ENCODE results near the gene CFAP20. TPM values are rescaled to one million over a fixed set of nuclear protein-coding genes. Genes with fewer than 3 reads are reported as not detected.

CFAP20 gene
- total RNA-seq, 4 donors from 2014 or later = 23.7 to 88.8 (median 59.2) TPM

- H3K36me3 ChIP-seq = no peaks in the 10 kb centered on the region
- H3K4me3 ChIP-seq = no peak overlapping the region
- intact Hi-C loops (cut with DNase I; ENCODE audit: low total_unique reads) = no loop called here
- H3K27ac ChIP-seq = no peak overlapping the region
- no peaks in the 10 kb centered on the region for H3K4me1 ChIP-seq
- no peaks in the 10 kb centered on the region for H3K9me3 ChIP-seq
- no peaks in the 10 kb centered on the region for H3K27me3 ChIP-seq
- TF ChIP-seq POLR2A (IDR thresholded peaks at IDR 0.05) (no peak), CTCF (IDR thresholded peaks at IDR 0.05) (no peak)
- no peak for DNase-seq
Measured at GRCh38 chr16:58154345-58154744, 25.2 kb upstream of the CFAP20 start.

GRCh38 chr16:58152246-58152868 is 23.2 kb upstream of the CFAP20 start:
- intact Hi-C loops (cut with DNase I; ENCODE audit: low total_unique reads) = no loop called here

GRCh38 chr16:58148526-58148925 is 19.3 kb upstream of the CFAP20 start:
- intact Hi-C loops (cut with DNase I; ENCODE audit: low total_unique reads) = no loop called here
- no peak for DNase-seq
- Histone ChIP-seq H3K9me3 (no peaks in the 10 kb centered on the region), H3K4me1 (no peaks in the 10 kb centered on the region), H3K4me3 (no peak overlapping the region), H3K27me3 (no peaks in the 10 kb centered on the region), H3K27ac (no peak overlapping the region), H3K36me3 (no peaks in the 10 kb centered on the region)
- TF ChIP-seq CTCF (IDR thresholded peaks at IDR 0.05) (no peak), POLR2A (IDR thresholded peaks at IDR 0.05) (no peak)

More at GRCh38 chr16:58152246-58152868, 23.2 kb upstream of the CFAP20 start:
- H3K4me1 ChIP-seq = no peaks in the 10 kb centered on the region
- no peak for DNase-seq
- no peaks in the 10 kb centered on the region for H3K9me3 ChIP-seq
- no peaks in the 10 kb centered on the region for H3K27me3 ChIP-seq
- no peak overlapping the region for H3K4me3 ChIP-seq
- no peak overlapping the region for H3K27ac ChIP-seq
- H3K36me3 ChIP-seq = no peaks in the 10 kb centered on the region
- TF ChIP-seq CTCF (IDR thresholded peaks at IDR 0.05) (no peak), POLR2A (IDR thresholded peaks at IDR 0.05) (no peak)

GRCh38 chr16:58148099-58148498 is 18.9 kb upstream of the CFAP20 start:
- Histone ChIP-seq H3K36me3 (no peaks in the 10 kb centered on the region), H3K27me3 (no peaks in the 10 kb centered on the region), H3K4me1 (no peaks in the 10 kb centered on the region), H3K4me3 (no peak overlapping the region), H3K9me3 (no peaks in the 10 kb centered on the region), H3K27ac (no peak overlapping the region)
- DNase-seq = no peak
- intact Hi-C loops (cut with DNase I; ENCODE audit: low total_unique reads) = no loop called here
- no peak for TF ChIP-seq CTCF (IDR thresholded peaks at IDR 0.05)
- TF ChIP-seq POLR2A (IDR thresholded peaks at IDR 0.05) = no peak

GRCh38 chr16:58138852-58139251 is 9.7 kb upstream of the CFAP20 start:
- no peaks in the 10 kb centered on the region for H3K4me1 ChIP-seq
- intact Hi-C loops (cut with DNase I; ENCODE audit: low total_unique reads) = no loop called here
- H3K9me3 ChIP-seq = no peaks in the 10 kb centered on the region
- H3K4me3 ChIP-seq = no peak overlapping the region
- DNase-seq = no peak
- H3K36me3 ChIP-seq = no peaks in the 10 kb centered on the region
- no peak overlapping the region for H3K27ac ChIP-seq
- H3K27me3 ChIP-seq = no peaks in the 10 kb centered on the region
- TF ChIP-seq CTCF (IDR thresholded peaks at IDR 0.05) (no peak), POLR2A (IDR thresholded peaks at IDR 0.05) (no peak)
